H1 (cell line): ENCODE data around the gene BTBD9. TPM values are rescaled to one million over a fixed set of nuclear protein-coding genes. Genes with fewer than 3 reads are reported as not detected.

ENCODE experiments used
- CTCF ChIA-PET: fragments of 300-600 bp; sonication (Branson Sonifier 250); formaldehyde crosslinking; loops from one replicate; lab custom pipeline; 2021; ENCODE audit not compliant: partially characterized antibody; lab: Charles Lee
- POLR2A ChIA-PET: fragments of 300-600 bp; sonication (Branson Sonifier 250); formaldehyde crosslinking; loops from one replicate; lab custom pipeline; 2021; ENCODE audit warnings: inconsistent platforms; ENCODE audit not compliant: partially characterized antibody; lab: Charles Lee
- DNase-seq, 2 experiments: peaks; one replicate each; pipeline versions ENCODE4 v3.0.0 to v3.0.0-alpha.2; 2010 to 2022; ENCODE audit warnings: low spot score in 2 of 2, low read depth in 1 of 2, mixed read lengths in 1 of 2
- FAIRE-seq: peaks from 2 replicates; lab custom pipeline; 2011; peaks lifted over from hg19 to GRCh38; lab: Jason Lieb, UNC
- H2AFZ ChIP-seq: 2 replicates; pipeline ENCODE4 v1.8.1; 2012; ENCODE audit warnings: low read length, inconsistent platforms
- H2AK5ac ChIP-seq: 2 replicates; pipeline ENCODE4 v1.6.1; 2013; ENCODE audit warnings: low read depth, low read length
- H2BK120ac ChIP-seq: replicated peaks from 2 replicates; pipeline ENCODE3; 2013; ENCODE audit warnings: low read depth, low read length, inconsistent platforms
- H2BK12ac ChIP-seq: 2 replicates; pipeline ENCODE4 v1.6.1; 2013; ENCODE audit warnings: low read depth, low read length
- H2BK15ac ChIP-seq: 2 replicates; pipeline ENCODE4 v1.6.1; 2013; ENCODE audit warnings: low read length
- H2BK20ac ChIP-seq: 2 replicates; pipeline ENCODE4 v1.6.1; 2013; ENCODE audit warnings: low read length
- H2BK5ac ChIP-seq: 2 replicates; pipeline ENCODE4 v1.6.1; 2013; ENCODE audit warnings: low read depth, low read length
- H3K14ac ChIP-seq: 2 replicates; pipeline ENCODE4 v1.6.1; 2013; ENCODE audit warnings: inconsistent platforms; ENCODE audit not compliant: insufficient read length
- H3K18ac ChIP-seq: 2 replicates; pipeline ENCODE4 v1.6.1; 2013; ENCODE audit warnings: low read length; ENCODE audit errors: extremely low read depth
- H3K23ac ChIP-seq: 2 replicates; pipeline ENCODE4 v1.6.1; 2013; ENCODE audit warnings: inconsistent platforms; ENCODE audit not compliant: insufficient read length
- H3K23me2 ChIP-seq: 2 replicates; pipeline ENCODE4 v1.6.1; 2013; ENCODE audit warnings: low read depth, low read length
- H3K27ac ChIP-seq: 2 replicates; pipeline ENCODE4 v1.6.1; 2011; ENCODE audit warnings: low read depth, low read length, inconsistent platforms
- H3K27me3 ChIP-seq, 4 experiments: replicated peaks in 1 of 4; 1 replicate in 1 of 4; 2 replicates in 3 of 4; pipeline versions ENCODE4 v1.6.1 to v1.8.1; 2011 to 2013; ENCODE audit warnings: low read length in 3 of 4, mild to moderate bottlenecking in 3 of 4, inconsistent platforms in 2 of 4, mixed read lengths in 2 of 4, moderate library complexity in 1 of 4; ENCODE audit not compliant: control insufficient read depth in 3 of 4, insufficient read depth in 3 of 4; ENCODE audit errors: extremely low read depth in 1 of 4
- H3K36me3 ChIP-seq, 4 experiments: 2 replicates each; pipeline versions ENCODE4 v1.6.1 to v1.8.1; 2011 to 2013; ENCODE audit warnings: mild to moderate bottlenecking in 4 of 4, low read length in 3 of 4, moderate library complexity in 2 of 4, control low read depth in 1 of 4, inconsistent platforms in 1 of 4; ENCODE audit not compliant: insufficient read depth in 4 of 4, control insufficient read depth in 2 of 4
- H3K4ac ChIP-seq: replicated peaks from 2 replicates; pipeline ENCODE3; 2013; ENCODE audit warnings: low read length, low read depth, mixed read lengths, inconsistent platforms; ENCODE audit not compliant: insufficient read length
- H3K4me1 ChIP-seq, 4 experiments: replicated peaks in 1 of 4; 1 replicate in 1 of 4; 2 replicates in 3 of 4; pipeline versions ENCODE4 v1.6.1 to v1.8.1; 2011 to 2013; ENCODE audit warnings: low read length in 3 of 4, inconsistent platforms in 2 of 4, mixed read lengths in 1 of 4; ENCODE audit not compliant: insufficient read depth in 4 of 4, control insufficient read depth in 3 of 4
- H3K4me2 ChIP-seq, 2 experiments: 2 replicates each; pipeline versions ENCODE4 v1.6.1 to v1.8.1; 2011 to 2013; ENCODE audit warnings: low read depth in 2 of 2, low read length in 2 of 2, control low read depth in 1 of 2, inconsistent platforms in 1 of 2, mild to moderate bottlenecking in 1 of 2; ENCODE audit not compliant: insufficient read depth in 1 of 2
- H3K4me3 ChIP-seq, 4 experiments: fragments of 200-600, 300-600 bp in 1 of 4; sonication (generic), shearing (Covaris generic), sonication (Bioruptor Twin) in 1 of 4; 2 replicates each; pipeline versions ENCODE4 v1.5.1 to v1.8.1; 2011 to 2016; ENCODE audit warnings: low read length in 4 of 4, low read depth in 3 of 4, control low read depth in 2 of 4, inconsistent platforms in 2 of 4, mild to moderate bottlenecking in 2 of 4, mixed read lengths in 1 of 4, moderate library complexity in 1 of 4; ENCODE audit not compliant: insufficient read depth in 2 of 4; ENCODE audit errors: extremely low read depth in 1 of 4
- H3K56ac ChIP-seq: replicated peaks from 2 replicates; pipeline ENCODE3; 2013; ENCODE audit warnings: low read depth, mild to moderate bottlenecking, mixed read lengths, low read length, inconsistent platforms; ENCODE audit not compliant: insufficient read length
- H3K79me1 ChIP-seq: 2 replicates; pipeline ENCODE4 v1.6.1; 2013; ENCODE audit warnings: low read depth, low read length, control low read depth
- H3K79me2 ChIP-seq, 2 experiments: 2 replicates each; pipeline versions ENCODE4 v1.6.1 to v1.8.1; 2012 to 2013; ENCODE audit warnings: low read length in 2 of 2, mild to moderate bottlenecking in 2 of 2, inconsistent platforms in 1 of 2; ENCODE audit not compliant: insufficient read depth in 2 of 2, control insufficient read depth in 1 of 2
- H3K9ac ChIP-seq, 4 experiments: replicated peaks in 1 of 4; 1 replicate in 1 of 4; 2 replicates in 3 of 4; pipeline versions ENCODE4 v1.6.1 to v1.8.1; 2011 to 2013; ENCODE audit warnings: low read depth in 3 of 4, low read length in 3 of 4, control low read depth in 2 of 4, mild to moderate bottlenecking in 2 of 4, moderate library complexity in 2 of 4, inconsistent platforms in 1 of 4; ENCODE audit errors: extremely low read depth in 1 of 4
- H3K9me3 ChIP-seq, 2 experiments: 2 replicates each; pipeline versions ENCODE4 v1.6.1 to v1.8.1; 2012 to 2013; ENCODE audit warnings: mild to moderate bottlenecking in 2 of 2, moderate library complexity in 2 of 2, control low read depth in 1 of 2, inconsistent platforms in 1 of 2, low read depth in 1 of 2, low read length in 1 of 2, mixed read lengths in 1 of 2; ENCODE audit not compliant: insufficient read depth in 2 of 2
- H4K20me1 ChIP-seq, 2 experiments: replicated peaks in 1 of 2; 2 replicates each; pipeline versions ENCODE3 to v1.8.1; 2011 to 2013; ENCODE audit warnings: inconsistent platforms in 2 of 2, low read length in 2 of 2, mild to moderate bottlenecking in 1 of 2; ENCODE audit not compliant: insufficient read depth in 2 of 2, control insufficient read depth in 1 of 2
- H4K5ac ChIP-seq: 2 replicates; pipeline ENCODE4 v1.6.1; 2013; ENCODE audit warnings: low read length, low read depth, mixed read lengths, inconsistent platforms; ENCODE audit not compliant: insufficient read length
- H4K8ac ChIP-seq: 2 replicates; pipeline ENCODE4 v1.8.0; 2013; ENCODE audit warnings: mild to moderate bottlenecking, moderate library complexity, low read length, inconsistent platforms; ENCODE audit not compliant: insufficient read depth; ENCODE audit errors: extremely low read depth
- H4K91ac ChIP-seq: replicated peaks from 2 replicates; pipeline ENCODE3; 2013; ENCODE audit warnings: low read length, mixed read lengths, inconsistent platforms; ENCODE audit not compliant: insufficient read length
- CHD2 ChIP-seq: IDR thresholded peaks from 2 replicates; pipeline ENCODE4 v1.6.1; 2012; ENCODE audit warnings: low read length, improper control_type of control experiment
- HDAC6 ChIP-seq: IDR thresholded peaks from one replicate; pipeline ENCODE4 v1.7.1; 2012; ENCODE audit warnings: low read depth, mild to moderate bottlenecking, inconsistent platforms, low read length, moderate library complexity
- SIX5 ChIP-seq: IDR thresholded peaks from 2 replicates; pipeline ENCODE4 v1.6.1; 2011; ENCODE audit warnings: mild to moderate bottlenecking, low read depth, low read length
- WGBS, 2 experiments: shearing (Covaris generic) in 1 of 2; methylation state at CpG; one replicate each; pipeline versions ENCODE4 v1.1.6 to v1.1.7; 2013 to 2015; ENCODE audit warnings: low lambda C conversion rate in 2 of 2, mixed read lengths in 2 of 2, inconsistent platforms in 1 of 2, low coverage in 1 of 2, missing lambda C conversion rate in 1 of 2; ENCODE audit not compliant: insufficient replicate concordance in 2 of 2, insufficient coverage in 1 of 2, insufficient read length in 1 of 2; ENCODE audit errors: extremely low coverage in 1 of 2, missing lambda C conversion rate in 1 of 2; 5-methylcytosine and 5-hydroxymethylcytosine counted together
- polyA plus RNA-seq, 7 experiments: library from polyadenylated mRNA; depleted of rRNA in 3 of 7; stranded (reverse) in 5 of 7; unstranded in 2 of 7; fragments of >200 nt in 5 of 7; fragments of 200-250 nt in 2 of 7; gene quantifications; 1 replicate in 5 of 7; 2 replicates in 1 of 7; 4 replicates in 1 of 7; pipeline versions ENCODE4 v1.2.1 to v1.2.3, GENCODE V29; 2011 to 2013; ENCODE audit warnings: missing spikeins in 2 of 7, mixed read lengths in 2 of 7
- total RNA-seq: library from RNA; stranded (reverse); fragmentation: NEBNext Ultra II Directional; extraction: Animal tissue kit (Norgen Biotek cat#: 25700); gene quantifications from 2 replicates; pipeline ENCODE4 v1.2.1, GENCODE V29; 2021

BTBD9 gene
- total and polyA plus RNA-seq, 2 of the 8 experiments (the other 6 are each of a cell fraction or from before 2014, with no cell fraction given): 0.92 to 4.1 TPM

GRCh38 chr6:38133932-38134703, 505.6 kb downstream of the BTBD9 start:
- H2AK5ac ChIP-seq: no peak overlapping the region
- no peak overlapping the region for H2BK12ac ChIP-seq
- no peaks in the 10 kb centered on the region for H3K23me2 ChIP-seq
- DNase-seq: no peak
- no peak overlapping the region for H2AFZ ChIP-seq
- no peak overlapping the region for H3K23ac ChIP-seq
- no peak overlapping the region for H2BK120ac ChIP-seq
- TF ChIP-seq HDAC6 (no peak), CHD2 (no peak), SIX5 (no peak)
- TF ChIP-seq, all 59 proteins: peak for 0
- Histone ChIP-seq H3K4me2 (no peak overlapping the region), H3K4me3 (no peak overlapping the region), H3K4ac (no peak overlapping the region), H4K5ac (no peak overlapping the region), H3K9ac (no peak overlapping the region), H3K27ac (no peak overlapping the region), H3K14ac (no peak overlapping the region), H3K56ac (no peak overlapping the region), H3K18ac (no peak overlapping the region), H2BK5ac (no peak overlapping the region), H2BK15ac (no peak overlapping the region), H3K79me1 (no peaks in the 10 kb centered on the region), H4K20me1 (no peaks in the 10 kb centered on the region), H3K4me1 (peaks cover 4 to 13% (median 10%) of the 10 kb centered on the region in 4 experiments), H2BK20ac (no peak overlapping the region), H4K91ac (no peak overlapping the region), H3K79me2 (no peaks in the 10 kb centered on the region), H3K9me3 (no peaks in the 10 kb centered on the region), H4K8ac (no peak overlapping the region), H3K27me3 (no peaks in the 10 kb centered on the region), H3K36me3 (no peaks in the 10 kb centered on the region)
- WGBS, 2 experiments: 92% methylated on average over 7 of the region's 7 CpGs; no CpG with 5 or more reads in 1 of the 2 experiments
- FAIRE-seq: no peak
- ChIA-PET CTCF (interaction anchor here (0.6 to 1.4 kb wide), 4 partner anchors 17 to 360 kb away, joined by 3 read pairs; no protein-coding TSS in a partner anchor), POLR2A (interaction anchor here (0.6 kb wide), 1 partner anchor 190 kb away, joined by 5 read pairs; no protein-coding TSS in a partner anchor)
